ENCODE measurements around the gene TMEM183A.

TMEM183A gene

GRCh38 chr1:203046984-203047630, 39.9 kb downstream of the TMEM183A start:
- DNase-seq (ENCODE audit: low read depth): no peak

DNA sequence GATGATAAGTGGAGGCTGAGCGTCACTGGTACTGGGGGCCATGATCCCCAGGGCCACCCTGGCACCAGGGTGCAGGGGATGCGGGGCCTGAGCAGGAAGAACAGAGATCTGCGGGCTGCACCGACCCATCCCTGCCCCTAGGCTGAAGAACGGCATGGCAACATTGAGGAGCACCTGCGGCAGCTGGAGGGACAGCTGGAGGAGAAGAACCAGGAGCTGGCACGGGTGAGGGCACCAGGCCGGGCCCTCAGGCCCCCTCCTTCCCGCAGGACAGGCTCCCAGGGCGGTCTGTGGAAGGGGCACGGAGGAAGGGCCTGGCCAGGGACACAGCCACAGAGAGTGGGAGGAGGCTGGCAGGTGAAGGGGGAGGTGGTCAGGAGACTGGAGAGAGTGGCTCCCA, 40.9 kb downstream of the TMEM183A start:
- no peak for DNase-seq (ENCODE audit: low read depth)

DNA sequence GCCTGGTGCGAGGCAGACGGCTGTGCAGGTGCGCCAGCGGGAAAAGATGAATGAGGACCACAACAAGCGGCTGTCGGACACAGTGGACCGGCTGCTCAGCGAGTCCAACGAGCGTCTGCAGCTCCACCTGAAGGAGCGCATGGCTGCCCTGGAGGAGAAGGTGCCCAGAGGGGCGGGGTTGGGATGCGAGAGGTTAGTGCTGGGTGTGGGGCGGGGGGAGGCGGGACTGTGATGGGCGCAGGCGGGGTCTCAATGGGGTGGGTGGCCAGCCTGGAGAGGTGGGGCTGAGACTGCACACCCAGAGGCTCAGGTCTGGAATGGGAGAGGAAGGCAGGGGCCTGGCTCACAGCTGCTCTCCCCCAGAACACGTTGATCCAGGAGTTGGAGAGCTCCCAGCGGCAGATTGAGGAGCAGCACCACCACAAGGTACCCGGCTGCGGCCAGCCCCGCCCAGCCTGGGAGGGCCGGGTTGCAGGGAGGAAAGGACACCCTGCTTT, 41.4 kb downstream of the TMEM183A start:
- no peak for DNase-seq (ENCODE audit: low read depth)

GRCh38 chr1:203049077-203049476, 41.9 kb downstream of the TMEM183A start:
- DNase-seq (ENCODE audit: low read depth): no peak

GRCh38 chr1:203049576-203050180, 42.5 kb downstream of the TMEM183A start:
- no peak for DNase-seq (ENCODE audit: low read depth)

- no peak for DNase-seq (ENCODE audit: low read depth)
Observed at GRCh38 chr1:203050826-203051225, 43.7 kb downstream of the TMEM183A start.

DNA sequence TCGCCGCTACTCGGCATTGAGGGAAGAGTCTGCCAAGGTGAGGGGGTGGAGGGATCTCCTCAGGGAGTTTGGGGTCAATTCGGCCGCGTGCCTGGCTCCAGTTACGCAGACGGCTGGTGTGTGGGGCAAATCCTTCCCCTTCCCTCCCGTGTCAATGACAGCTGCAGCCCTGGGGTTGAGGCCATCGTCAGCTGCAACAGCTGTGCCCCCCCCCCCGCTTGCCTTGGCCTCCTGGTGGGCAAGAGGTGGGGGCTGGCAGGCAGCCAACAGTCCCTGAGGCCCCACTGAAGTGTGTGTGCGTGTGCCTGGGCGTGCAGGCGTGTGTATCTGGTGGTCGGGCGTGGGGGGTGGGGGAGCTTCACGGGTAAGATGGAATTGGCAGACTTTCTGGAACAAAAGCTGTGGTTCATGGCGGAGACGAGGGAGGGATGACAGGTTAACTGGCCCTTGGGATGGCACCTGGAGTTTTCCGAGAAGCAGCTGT, 44.7 kb downstream of the TMEM183A start:
- no peak for DNase-seq (ENCODE audit: low read depth)

DNA sequence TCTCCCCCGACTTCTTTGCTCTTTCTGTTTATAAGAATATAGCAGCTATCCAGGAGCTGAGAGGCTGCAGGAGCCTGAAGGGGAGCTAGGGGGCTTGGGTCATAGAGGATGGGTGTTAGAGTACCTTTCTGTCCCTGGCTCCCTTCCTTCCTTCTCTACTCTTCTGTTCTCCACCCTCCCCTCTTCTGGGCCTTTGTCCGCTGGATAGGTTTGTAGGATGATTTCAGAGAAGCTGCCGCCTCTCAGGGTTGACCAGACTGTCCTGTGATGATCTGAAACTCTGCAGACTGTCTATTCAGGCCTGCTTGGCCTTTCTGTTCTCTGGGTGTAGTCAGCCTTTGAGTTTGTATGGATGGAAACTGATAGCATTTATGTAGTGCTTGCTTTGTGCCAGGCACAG, 45.4 kb downstream of the TMEM183A start:
- DNase-seq (ENCODE audit: low read depth): no peak

DNA sequence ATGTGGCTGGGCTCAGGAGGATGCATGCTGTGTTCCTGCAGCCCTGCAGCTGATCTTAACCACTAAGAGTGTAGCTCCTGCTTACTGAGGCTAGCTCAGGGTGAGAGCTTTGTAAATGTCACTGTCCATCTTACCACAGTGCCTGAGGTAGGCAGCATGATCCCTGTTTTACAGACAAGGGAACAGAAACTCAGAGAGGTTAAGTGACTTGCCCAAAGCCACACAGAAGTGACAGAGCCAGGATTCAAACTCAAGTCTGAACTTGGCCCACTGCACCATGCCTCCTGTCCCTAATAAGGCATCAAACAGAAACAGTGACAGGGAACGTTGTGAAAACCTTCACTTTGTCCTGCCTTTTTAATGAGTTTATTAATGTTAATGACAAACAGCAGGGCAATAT, 47.0 kb downstream of the TMEM183A start:
- no peak for DNase-seq (ENCODE audit: low read depth)

DNA sequence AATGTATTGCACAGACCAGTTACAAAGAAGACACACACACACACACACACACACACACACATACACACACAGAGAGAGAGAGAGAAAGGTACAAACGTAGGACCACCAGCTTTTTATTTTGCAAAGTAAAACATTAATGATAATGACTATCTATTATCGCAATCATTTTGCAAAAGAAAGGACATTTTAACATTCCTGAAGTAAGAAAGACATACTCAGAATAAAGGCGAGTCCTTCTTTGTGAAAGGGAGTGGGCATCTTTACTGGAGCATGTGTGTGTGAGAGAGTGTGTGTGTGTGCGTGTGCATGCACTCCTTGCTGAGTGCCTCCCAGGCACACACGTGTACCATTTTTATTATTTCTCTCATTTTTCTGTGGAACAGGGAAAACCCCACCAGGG, 47.5 kb downstream of the TMEM183A start:
- DNase-seq (ENCODE audit: low read depth): no peak

DNA sequence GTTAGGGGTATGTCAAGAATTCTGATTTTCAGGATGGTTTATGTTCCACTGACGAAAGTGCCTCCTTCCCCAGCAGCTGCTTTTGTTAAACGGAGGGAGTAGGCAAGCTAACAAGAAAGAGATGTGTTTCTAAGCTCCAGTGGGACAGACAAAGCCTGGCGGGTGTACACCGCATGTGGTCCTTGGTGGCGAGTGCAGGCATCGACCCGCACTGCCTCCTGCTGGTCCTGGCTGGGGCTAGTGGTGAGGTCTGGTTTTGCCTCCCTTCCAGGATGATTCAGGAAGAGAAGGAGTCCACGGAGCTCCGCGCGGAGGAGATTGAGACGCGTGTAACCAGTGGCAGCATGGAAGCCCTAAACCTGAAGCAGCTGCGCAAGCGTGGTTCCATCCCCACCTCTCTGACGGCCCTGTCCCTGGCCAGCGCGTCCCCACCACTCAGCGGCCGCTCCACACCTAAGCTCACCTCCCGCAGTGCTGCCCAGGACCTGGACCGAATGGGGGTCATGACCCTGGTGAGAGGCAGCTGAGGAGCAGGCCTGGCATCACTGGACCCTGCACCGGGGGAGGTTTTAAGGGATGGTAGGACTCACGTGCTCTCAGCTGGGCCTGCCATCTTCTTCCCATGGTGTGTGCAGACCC, 48.1 kb downstream of the TMEM183A start:
- DNase-seq (ENCODE audit: low read depth): no peak

- DNase-seq (ENCODE audit: low read depth): no peak
Observed at GRCh38 chr1:203056012-203056411, 48.8 kb downstream of the TMEM183A start.

DNA sequence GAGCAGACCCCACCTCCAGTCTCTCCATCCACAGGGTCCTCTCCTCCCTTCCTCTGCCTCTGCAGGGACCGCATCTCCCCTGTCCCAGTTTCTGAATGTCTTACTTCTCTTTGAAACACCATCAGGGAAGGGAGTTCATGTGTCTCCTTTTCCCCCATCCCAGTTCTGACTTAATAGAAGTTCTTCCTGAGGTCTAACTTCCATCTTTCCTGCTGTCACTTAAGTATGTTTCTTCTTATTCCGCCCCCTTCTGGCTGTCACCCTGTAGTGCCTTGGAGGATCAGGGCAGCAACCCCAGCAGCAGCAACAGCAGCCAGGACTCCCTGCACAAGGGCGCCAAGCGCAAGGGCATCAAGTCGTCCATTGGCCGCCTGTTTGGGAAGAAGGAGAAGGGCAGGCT, 49.3 kb downstream of the TMEM183A start:
- no peak for DNase-seq (ENCODE audit: low read depth)

DNA sequence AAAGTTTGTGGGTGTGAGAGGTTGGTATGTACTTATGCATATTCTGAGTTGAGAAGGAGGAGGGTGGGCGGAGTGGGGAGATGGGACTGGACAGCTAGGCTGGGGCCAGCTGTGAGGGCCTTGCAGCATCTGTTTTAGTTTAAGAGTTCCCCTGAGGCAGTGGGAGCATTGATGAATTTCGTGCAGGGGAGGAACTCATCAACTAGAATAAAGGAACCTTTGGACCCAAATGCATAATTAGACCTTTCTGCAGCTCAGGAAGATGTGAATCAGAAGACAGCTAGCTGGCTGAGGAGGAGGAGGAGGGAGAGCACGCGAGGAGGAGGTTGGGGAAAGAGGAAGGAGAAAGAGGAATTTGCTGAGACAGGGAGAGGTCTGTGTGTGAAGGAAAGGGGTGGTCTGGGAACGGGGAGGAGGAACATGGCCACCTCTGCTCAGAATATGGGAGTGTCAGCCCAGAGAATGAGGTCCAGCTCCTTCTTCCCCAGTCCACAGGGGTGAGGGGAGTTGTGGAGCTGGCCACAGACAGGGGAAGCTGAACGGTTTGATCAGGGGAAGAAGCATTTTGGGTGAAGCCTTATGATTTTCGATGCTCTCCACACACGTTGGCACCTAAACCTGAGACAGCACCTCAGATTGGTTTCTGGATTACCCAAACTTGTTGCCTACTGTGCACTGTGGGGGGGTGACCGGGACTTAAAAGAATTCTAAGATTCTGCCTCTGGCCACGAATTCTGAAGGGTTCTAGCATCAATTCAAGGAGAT, 50.9 kb downstream of the TMEM183A start:
- DNase-seq (ENCODE audit: low read depth): no peak

DNA sequence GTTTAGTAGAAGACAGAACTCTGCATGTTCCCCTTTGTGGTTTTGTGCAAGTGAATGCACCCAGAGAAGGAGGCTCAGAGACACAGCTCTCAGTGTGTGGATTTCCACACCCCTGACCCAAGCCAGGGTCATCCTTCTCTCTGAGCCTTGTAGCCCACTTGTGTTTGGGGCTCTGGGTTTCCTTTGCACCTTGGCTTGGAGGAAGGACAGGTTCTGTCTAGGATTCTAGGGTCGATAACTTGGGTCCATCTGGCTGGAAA, 51.4 kb downstream of the TMEM183A start:
- no peak for DNase-seq (ENCODE audit: low read depth)

- DNase-seq (ENCODE audit: low read depth): no peak
Observed at GRCh38 chr1:203059485-203059884, 52.3 kb downstream of the TMEM183A start.

- DNase-seq (ENCODE audit: low read depth): no peak
Observed at GRCh38 chr1:203060115-203060514, 52.9 kb downstream of the TMEM183A start.

DNA sequence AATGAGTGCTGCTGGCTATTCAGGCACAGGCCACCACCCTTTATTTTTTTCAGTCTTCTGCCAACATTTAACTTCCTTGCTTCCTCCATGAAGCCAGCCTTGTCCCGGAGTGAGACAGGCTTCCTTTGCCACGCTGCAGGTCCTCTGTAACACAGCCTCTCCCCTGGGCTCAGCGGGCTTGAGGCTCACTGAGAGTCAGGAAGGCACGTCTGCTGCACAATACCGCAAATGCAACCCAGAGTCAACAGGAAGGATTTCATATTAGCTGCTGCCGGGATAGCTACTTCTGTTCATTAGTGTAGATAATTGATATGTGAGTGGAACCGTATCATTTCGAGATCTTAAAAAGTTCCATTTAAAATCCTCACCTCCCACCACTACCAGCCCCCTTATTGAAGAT, 56.1 kb downstream of the TMEM183A start:
- DNase-seq (ENCODE audit: low read depth): no peak

GRCh38 chr1:203065191-203065590, 58.0 kb downstream of the TMEM183A start:
- DNase-seq (ENCODE audit: low read depth): no peak

- no peak for DNase-seq (ENCODE audit: low read depth)
Observed at GRCh38 chr1:203065986-203066385, 58.8 kb downstream of the TMEM183A start.

- no peak for DNase-seq (ENCODE audit: low read depth)
Observed at GRCh38 chr1:203066965-203067364, 59.8 kb downstream of the TMEM183A start.

DNA sequence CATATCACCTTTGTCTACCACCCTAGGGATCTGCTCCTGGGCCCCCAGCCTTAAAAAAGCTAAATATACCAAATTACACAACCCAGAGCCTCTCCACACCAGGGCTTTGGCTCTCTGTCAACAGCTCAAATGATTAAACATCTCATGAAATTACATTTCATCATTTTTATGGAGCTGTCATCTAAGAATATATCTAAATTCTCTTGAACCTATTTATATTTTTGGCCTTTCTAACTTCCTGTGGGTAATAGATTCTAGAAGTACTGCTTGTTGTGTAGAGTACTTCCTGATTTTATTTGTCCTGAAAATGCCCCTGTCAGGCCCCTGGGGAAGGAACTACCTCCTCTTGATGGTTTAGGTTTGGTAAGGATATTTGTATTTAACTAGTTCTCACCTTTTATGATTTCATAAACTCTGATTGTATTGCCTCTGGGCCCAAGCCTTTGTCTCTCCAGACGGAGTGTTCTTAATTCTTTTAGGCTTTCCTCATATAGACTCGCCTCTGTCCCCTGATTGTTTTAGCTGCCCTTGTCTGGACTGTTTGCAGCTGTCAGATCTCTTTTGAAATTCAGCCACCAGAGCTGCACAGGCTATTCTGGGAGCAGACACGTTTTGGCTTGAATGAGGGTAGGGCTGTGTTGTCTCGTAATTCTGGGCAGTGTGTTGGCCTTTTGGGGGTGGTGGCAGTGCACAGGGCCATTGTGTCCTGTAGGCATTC, 62.0 kb downstream of the TMEM183A start:
- no peak for DNase-seq (ENCODE audit: low read depth)

Data from activated T-helper 1 cell treated with Interleukin-2 at 50 U/mL for 16 hours (primary cell).